Fibroblast of the aortic adventitia (primary cell): ENCODE measurements around the gene SSU72. TPM values are rescaled to one million over a fixed set of nuclear protein-coding genes. Genes with fewer than 3 reads are reported as not detected.

Source experiments
- DNase-seq: peaks from one replicate; pipeline ENCODE4 v3.0.0-alpha.2; 2010; ENCODE audit warnings: low read depth
- H3K4me3 ChIP-seq: 2 replicates; pipeline ENCODE4 v1.5.1; 2011; ENCODE audit warnings: low read depth, mild to moderate bottlenecking, control low read depth, low read length, moderate library complexity
- CTCF ChIP-seq: IDR thresholded peaks from 2 replicates; pipeline ENCODE4 v1.5.1; 2011; ENCODE audit warnings: mild to moderate bottlenecking, low read length, control low read depth, inconsistent platforms; ENCODE audit not compliant: insufficient read depth
- total RNA-seq: library from RNA; depleted of rRNA; stranded (reverse); fragments of >200 nt; gene quantifications from 2 replicates; pipeline ENCODE4 v1.2.3, GENCODE V29; 2012; ENCODE audit warnings: low replicate concordance

The SSU72 gene
- total RNA-seq, 1 donor, result 78.2 TPM

DNA sequence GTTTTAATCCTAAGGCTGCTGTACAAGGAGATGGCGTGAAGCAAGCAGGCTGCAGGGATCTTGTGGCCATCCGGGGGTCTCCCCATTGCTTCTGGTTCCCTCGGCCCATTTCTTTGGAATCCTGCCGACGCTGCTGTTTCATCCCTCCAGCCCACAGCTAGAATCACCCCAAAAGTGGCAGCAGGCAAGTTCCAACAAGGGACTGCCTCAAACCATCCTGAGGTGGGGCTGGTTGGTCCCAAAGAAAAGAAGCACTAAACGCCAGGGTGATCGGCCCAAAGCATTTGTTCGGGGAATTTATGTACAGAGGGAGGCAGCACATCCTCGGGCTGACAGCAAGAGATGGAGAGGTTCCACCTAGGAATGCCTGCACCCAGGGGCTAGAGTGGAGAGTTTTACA, 36.1 kb upstream of the SSU72 start:
- no peak overlapping the region for H3K4me3 ChIP-seq
- TF ChIP-seq CTCF, result no peak
- no peak for DNase-seq

DNA sequence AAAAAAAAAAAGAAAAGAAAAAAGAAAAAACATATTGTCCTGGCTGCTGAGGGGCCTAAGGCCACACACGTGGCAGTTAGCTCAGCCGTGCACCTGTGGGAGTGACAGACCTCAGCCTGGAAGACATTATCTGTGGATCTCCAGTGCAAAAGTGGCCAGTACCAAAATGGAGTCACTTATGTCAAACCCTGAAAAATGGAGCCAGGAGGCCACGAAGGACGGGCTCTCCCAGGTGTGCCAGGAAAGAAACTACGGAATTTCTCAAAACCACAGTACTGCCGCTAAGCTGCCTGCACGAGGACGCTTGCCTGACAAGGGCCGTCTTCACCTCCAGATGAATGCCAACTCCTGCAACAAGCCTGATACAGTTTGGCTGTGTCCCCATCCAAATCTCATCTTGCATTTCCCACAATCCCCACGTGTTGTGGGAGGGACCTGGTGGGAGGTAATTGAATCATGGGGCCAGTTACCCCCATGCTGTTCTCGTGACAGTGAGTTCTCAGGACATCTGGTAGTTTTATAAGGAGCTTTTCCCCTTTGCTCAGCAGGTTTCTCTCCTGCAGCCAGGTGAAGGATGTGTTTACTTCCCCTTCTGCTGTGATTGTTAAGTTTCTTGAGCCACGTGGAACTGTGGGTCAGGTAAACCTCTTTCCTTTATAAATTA, 35.3 kb upstream of the SSU72 start:
- H3K4me3 ChIP-seq, result no peak overlapping the region
- DNase-seq, result no peak
- TF ChIP-seq CTCF, result no peak

DNA sequence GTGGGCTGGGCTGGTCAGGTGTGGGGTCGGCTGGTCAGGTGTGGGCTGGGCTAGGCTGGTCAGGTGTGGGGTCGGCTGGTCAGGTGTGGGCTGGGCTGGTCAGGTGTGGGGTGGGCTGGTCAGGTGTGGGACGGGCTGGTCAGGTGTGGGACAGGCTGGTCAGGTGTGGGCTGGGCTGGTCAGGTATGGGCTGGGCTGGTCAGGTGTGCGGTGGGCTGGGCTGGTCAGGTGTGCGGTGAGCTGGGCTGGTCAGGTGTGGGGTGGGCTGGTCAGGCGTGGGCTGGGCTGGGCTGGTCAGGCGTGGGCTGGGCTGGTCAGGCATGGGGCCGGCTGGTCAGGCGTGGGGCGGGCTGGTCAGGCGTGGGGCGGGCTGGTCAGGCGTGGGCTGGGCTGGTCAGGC, 31.6 kb upstream of the SSU72 start:
- no peak for TF ChIP-seq CTCF
- DNase-seq, result no peak
- no peak overlapping the region for H3K4me3 ChIP-seq

DNA sequence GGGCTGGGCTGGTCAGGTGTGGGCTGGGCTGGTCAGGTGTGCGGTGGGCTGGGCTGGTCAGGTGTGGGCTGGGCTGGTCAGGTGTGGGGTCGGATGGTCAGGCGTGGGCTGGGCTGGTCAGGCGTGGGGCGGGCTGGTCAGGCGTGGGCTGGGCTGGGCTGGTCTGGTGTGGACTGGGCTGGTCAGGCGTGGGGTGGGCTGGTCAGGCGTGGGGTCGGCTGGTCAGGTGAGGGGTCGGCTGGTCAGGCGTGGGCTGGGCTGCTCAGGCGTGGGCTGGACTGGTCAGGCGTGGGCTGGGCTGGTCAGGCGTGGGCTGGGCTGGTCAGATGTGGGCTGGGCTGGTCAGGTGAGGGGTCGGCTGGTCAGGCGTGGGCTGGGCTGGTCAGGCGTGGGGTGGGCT, 31.1 kb upstream of the SSU72 start:
- H3K4me3 ChIP-seq, result no peak overlapping the region
- TF ChIP-seq CTCF, result no peak
- no peak for DNase-seq

DNA sequence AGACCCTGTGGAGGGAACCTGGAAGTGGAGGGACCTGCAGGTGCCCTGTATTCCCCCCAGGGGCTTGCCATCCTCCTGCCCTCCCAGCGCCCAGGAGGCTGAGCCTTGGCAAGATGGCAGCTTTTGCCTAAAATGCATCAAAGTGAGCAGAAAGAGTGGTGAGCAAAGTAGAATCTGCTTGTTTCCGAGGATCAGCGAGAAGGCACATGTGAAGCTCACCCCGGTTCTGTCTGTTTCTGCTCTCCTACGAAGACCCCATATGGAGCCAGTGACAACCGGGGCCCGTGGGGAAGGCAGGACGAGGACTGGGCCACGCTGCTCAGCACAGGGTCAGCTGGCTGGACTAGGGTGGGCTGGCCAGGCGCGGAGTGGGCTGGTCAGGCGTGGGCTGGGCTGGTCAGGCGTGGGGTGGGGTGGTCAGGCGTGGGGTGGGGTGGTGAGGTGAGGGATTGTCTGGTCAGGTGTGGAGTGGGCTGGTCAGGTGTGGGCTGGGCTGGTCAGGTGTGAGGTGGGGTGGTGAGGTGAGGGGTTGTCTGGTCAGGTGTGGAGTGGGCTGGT, 30.4 kb upstream of the SSU72 start:
- DNase-seq, result no peak
- no peak for TF ChIP-seq CTCF
- no peak overlapping the region for H3K4me3 ChIP-seq

GRCh38 chr1:1604374-1605033, 29.8 kb upstream of the SSU72 start:
- no peak for DNase-seq
- no peak overlapping the region for H3K4me3 ChIP-seq
- no peak for TF ChIP-seq CTCF
